Neural cell (in vitro differentiated cells): Measurements from ENCODE around the gene TTC21B. TPM values are rescaled to one million over a fixed set of nuclear protein-coding genes. Genes with fewer than 3 reads are reported as not detected.

Experiments
- H2AFZ ChIP-seq: fragments of 200-600, 300-800 bp; sonication (generic), shearing (Covaris generic); 2 replicates; pipeline ENCODE4 v1.6.0; 2014; ENCODE audit warnings: low read depth, mild to moderate bottlenecking, antibody characterized with exemption, low read length, moderate library complexity
- H3F3A ChIP-seq: fragments of 200-600 bp; shearing (Covaris generic); 2 replicates; pipeline ENCODE4 v1.6.1; 2016; ENCODE audit warnings: mild to moderate bottlenecking, moderate library complexity, mixed read lengths, antibody characterized with exemption, low read length; ENCODE audit not compliant: insufficient read depth, poor library complexity, severe bottlenecking
- H3K27ac ChIP-seq: fragments of 200-600, 300-800 bp; sonication (generic), shearing (Covaris generic); 2 replicates; pipeline ENCODE4 v1.5.1; 2014; ENCODE audit warnings: mild to moderate bottlenecking, low read length, moderate library complexity
- H3K27me3 ChIP-seq: fragments of 300-800, 200-600 bp; sonication (generic), shearing (Covaris generic); 2 replicates; pipeline ENCODE4 v1.6.0; 2014; ENCODE audit warnings: mild to moderate bottlenecking, low read depth, low read length, moderate library complexity; ENCODE audit not compliant: insufficient read depth
- H3K36me3 ChIP-seq: fragments of 300-800, 200-600 bp; sonication (generic), shearing (Covaris generic); 2 replicates; pipeline ENCODE4 v1.5.1; 2014; ENCODE audit warnings: mild to moderate bottlenecking, antibody characterized with exemption, low read length, moderate library complexity; ENCODE audit not compliant: insufficient read depth
- H3K4me2 ChIP-seq: fragments of 300-800, 200-600 bp; sonication (generic), shearing (Covaris generic); 2 replicates; pipeline ENCODE4 v1.6.0; 2014; ENCODE audit warnings: mild to moderate bottlenecking, low read length
- H3K4me3 ChIP-seq: fragments of 300-800, 200-600 bp; sonication (generic), shearing (Covaris generic); 2 replicates; pipeline ENCODE4 v1.5.1; 2014; ENCODE audit warnings: mild to moderate bottlenecking, low read length, moderate library complexity
- H3K79me2 ChIP-seq: fragments of 200-600 bp; shearing (Covaris generic); replicated peaks from 2 replicates; pipeline ENCODE4 v1.6.0; 2014; ENCODE audit warnings: mild to moderate bottlenecking, low read length, moderate library complexity; ENCODE audit not compliant: insufficient read depth
- H3K9ac ChIP-seq: fragments of 300-800, 200-600 bp; sonication (generic), shearing (Covaris generic); 2 replicates; pipeline ENCODE4 v1.6.1; 2016; ENCODE audit warnings: mild to moderate bottlenecking, low read length, mixed read lengths
- H3K9me2 ChIP-seq: fragments of 200-600 bp; shearing (Covaris generic); 2 replicates; pipeline ENCODE4 v1.6.1; 2016; ENCODE audit warnings: mild to moderate bottlenecking, low read length, mixed read lengths; ENCODE audit not compliant: insufficient read depth
- H3K9me3 ChIP-seq: fragments of 200-600, 300-800 bp; sonication (generic), shearing (Covaris generic); 2 replicates; pipeline ENCODE4 v1.6.1; 2016; ENCODE audit warnings: mild to moderate bottlenecking, mixed run types, low read length, moderate library complexity, mixed read lengths
- H4K20me1 ChIP-seq: fragments of 200-600 bp; shearing (Covaris generic); 2 replicates; pipeline ENCODE4 v1.6.1; 2016; ENCODE audit warnings: mild to moderate bottlenecking, mixed run types; ENCODE audit not compliant: insufficient read depth
- CTCF ChIP-seq: fragments of 450-650 bp; IDR thresholded peaks from 2 replicates; pipeline ENCODE4 v1.5.1; 2014; ENCODE audit warnings: antibody characterized with exemption, mild to moderate bottlenecking, moderate library complexity; ENCODE audit not compliant: poor library complexity, severe bottlenecking
- EP300 ChIP-seq: fragments of 450-650 bp; conservative IDR thresholded peaks from 2 replicates; pipeline ENCODE4 v1.6.1; 2014; ENCODE audit warnings: antibody characterized with exemption, mild to moderate bottlenecking, moderate library complexity; ENCODE audit not compliant: poor library complexity, severe bottlenecking
- EZH2 ChIP-seq: fragments of 200-600, 300-800 bp; shearing (Covaris generic), sonication (generic); IDR thresholded peaks from 2 replicates; pipeline ENCODE4 v1.6.1; 2014; ENCODE audit warnings: antibody characterized with exemption, low read length, borderline replicate concordance, mild to moderate bottlenecking; ENCODE audit not compliant: insufficient read depth, poor library complexity, severe bottlenecking
- MXI1 ChIP-seq: fragments of 450-650 bp; conservative IDR thresholded peaks from 2 replicates; pipeline ENCODE4 v1.6.1; 2014; ENCODE audit warnings: antibody characterized with exemption, mild to moderate bottlenecking; ENCODE audit not compliant: poor library complexity, severe bottlenecking
- POLR2AphosphoS5 ChIP-seq: IDR thresholded peaks from 2 replicates; pipeline ENCODE4 v1.6.1; 2012
- RAD21 ChIP-seq: fragments of 450-650 bp; conservative IDR thresholded peaks from 2 replicates; pipeline ENCODE4 v1.6.1; 2014; ENCODE audit warnings: antibody characterized with exemption, mild to moderate bottlenecking, moderate library complexity
- REST ChIP-seq: IDR thresholded peaks from 2 replicates; pipeline ENCODE4 v1.6.1; 2012; ENCODE audit warnings: borderline replicate concordance
- SMC3 ChIP-seq: fragments of 450-650 bp; conservative IDR thresholded peaks from 2 replicates; pipeline ENCODE4 v1.6.1; 2014; ENCODE audit warnings: antibody characterized with exemption, mild to moderate bottlenecking, moderate library complexity; ENCODE audit not compliant: poor library complexity
- TAF1 ChIP-seq: IDR thresholded peaks from 2 replicates; pipeline ENCODE4 v1.6.1; 2012; ENCODE audit warnings: low read depth
- polyA plus RNA-seq: library from polyadenylated mRNA; depleted of rRNA; stranded (reverse); fragments of >200 nt; gene quantifications from 2 replicates; pipeline ENCODE4 v1.2.3, GENCODE V29; 2014

The TTC21B gene
- polyA plus RNA-seq, 1 donor from 2014 or later, result 31.1 TPM

DNA sequence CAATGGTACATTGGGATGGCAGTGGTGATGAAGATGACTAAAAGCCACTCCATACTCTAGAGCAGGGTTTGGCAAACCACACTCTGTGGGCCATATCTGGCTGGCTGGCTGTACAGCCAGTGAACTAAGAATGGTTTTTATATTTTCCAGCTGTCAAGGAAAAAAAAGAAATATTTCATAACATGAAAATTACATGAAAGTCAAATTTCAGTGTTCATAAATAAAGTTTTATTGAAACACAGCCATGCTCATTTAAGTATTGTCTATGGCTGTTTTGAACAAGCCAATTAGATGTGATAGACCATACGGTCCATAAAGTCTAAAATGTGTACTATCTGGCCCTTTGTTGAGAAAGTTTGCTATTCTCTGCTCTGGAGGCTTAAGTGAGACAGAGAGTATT lies 1.5 kb downstream of the TTC21B start:
- Histone ChIP-seq H3K9ac (no peak overlapping the region), H3F3A (no peaks in the 10 kb centered on the region), H2AFZ (no peak overlapping the region), H3K9me2 (no peaks in the 10 kb centered on the region), H3K36me3 (no peaks in the 10 kb centered on the region), H4K20me1 (no peaks in the 10 kb centered on the region), H3K79me2 (peaks cover 45% of the 10 kb centered on the region), H3K27me3 (no peaks in the 10 kb centered on the region), H3K4me2 (peak overlapping the region; percentile 91), H3K27ac (no peak overlapping the region), H3K9me3 (no peaks in the 10 kb centered on the region), H3K4me3 (peak overlapping the region; percentile 82)
- TF ChIP-seq MXI1 (no peak), SMC3 (no peak)

DNA sequence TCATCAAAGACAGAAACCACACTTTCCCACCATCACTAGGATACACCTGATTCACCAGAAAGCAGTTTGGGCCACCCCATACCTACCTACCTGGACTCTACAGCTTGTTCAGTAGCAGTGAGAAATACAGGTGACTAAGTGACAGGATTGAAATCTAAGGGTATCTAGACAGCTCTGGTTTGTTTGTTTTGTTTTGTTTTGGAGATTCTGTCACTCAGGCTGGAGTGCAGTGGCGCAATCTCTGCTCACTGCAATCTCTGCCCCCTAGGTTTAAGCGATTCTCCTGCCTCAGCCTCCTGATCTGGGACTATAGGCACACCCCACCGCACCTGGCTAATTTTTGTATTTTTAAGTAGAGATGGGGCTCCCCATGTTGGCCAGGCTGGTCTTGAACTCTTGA lies 3.1 kb downstream of the TTC21B start:
- no peaks in the 10 kb centered on the region for H3K27me3 ChIP-seq
- H3K9me2 ChIP-seq, result no peaks in the 10 kb centered on the region
- TF ChIP-seq RAD21 (no peak), REST (no peak), EZH2 (no peak), MXI1 (no peak), CTCF (no peak), TAF1 (no peak), POLR2AphosphoS5 (no peak), SMC3 (no peak), EP300 (no peak)
- no peaks in the 10 kb centered on the region for H3F3A ChIP-seq
- no peak overlapping the region for H2AFZ ChIP-seq
- no peak overlapping the region for H3K4me3 ChIP-seq
- no peak overlapping the region for H3K9ac ChIP-seq
- no peaks in the 10 kb centered on the region for H3K36me3 ChIP-seq
- H4K20me1 ChIP-seq, result no peaks in the 10 kb centered on the region
- no peak overlapping the region for H3K27ac ChIP-seq
- peaks cover 45% of the 10 kb centered on the region for H3K79me2 ChIP-seq
- no peak overlapping the region for H3K4me2 ChIP-seq
- H3K9me3 ChIP-seq, result no peaks in the 10 kb centered on the region

DNA sequence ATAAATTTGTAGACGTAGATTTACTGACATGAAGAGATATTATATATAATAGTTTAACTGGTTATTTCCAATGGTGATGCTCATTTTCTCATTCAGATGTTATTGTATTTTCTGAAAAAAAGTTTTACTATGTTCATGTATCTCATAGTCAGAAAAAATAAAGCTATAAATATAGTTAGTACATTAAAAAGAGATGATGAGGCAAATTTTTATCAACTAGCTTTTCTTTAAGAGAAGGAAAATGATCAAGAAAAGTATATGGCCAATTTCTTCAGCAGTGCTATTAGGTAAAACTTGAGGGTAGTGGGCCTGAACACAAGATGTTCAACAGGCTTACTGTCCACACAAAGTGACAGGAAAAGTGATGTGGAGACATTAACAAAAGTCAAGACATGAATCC lies 11.7 kb downstream of the TTC21B start:
- Histone ChIP-seq H3K36me3 (peaks cover 21% of the 10 kb centered on the region), H2AFZ (no peak overlapping the region), H3K27me3 (no peaks in the 10 kb centered on the region), H3F3A (no peaks in the 10 kb centered on the region), H3K9me3 (no peaks in the 10 kb centered on the region), H4K20me1 (no peaks in the 10 kb centered on the region), H3K9me2 (no peaks in the 10 kb centered on the region), H3K27ac (no peak overlapping the region), H3K4me2 (no peak overlapping the region), H3K9ac (no peak overlapping the region), H3K79me2 (no peaks in the 10 kb centered on the region), H3K4me3 (no peak overlapping the region)
- no peak for TF ChIP-seq CTCF
- no peak for TF ChIP-seq EZH2
- TF ChIP-seq REST, result no peak
- no peak for TF ChIP-seq RAD21
- no peak for TF ChIP-seq SMC3
- no peak for TF ChIP-seq MXI1
- TF ChIP-seq POLR2AphosphoS5, result no peak
- no peak for TF ChIP-seq TAF1
- no peak for TF ChIP-seq EP300
